Kidney (tissue), 14 donors: ENCODE results near the gene MAD1L1. TPM values are rescaled to one million over a fixed set of nuclear protein-coding genes. Genes with fewer than 3 reads are reported as not detected.

Experiments
- DNase-seq, 5 donors: peaks; one replicate each; pipeline ENCODE4 v3.0.0-alpha.2; 2013 to 2020
- FAIRE-seq: peaks from 2 replicates; lab custom pipeline; 2012; peaks lifted over from hg19 to GRCh38; lab: Jason Lieb, UNC
- H3K27ac ChIP-seq, 2 donors: one replicate each; pipeline ENCODE4 v1.7.0; 2013; ENCODE audit warnings: low read depth in 2 of 2, low read length in 2 of 2, inconsistent platforms in 1 of 2
- H3K27me3 ChIP-seq: one replicate; pipeline ENCODE4 v1.7.1; 2013; ENCODE audit warnings: low read length, inconsistent platforms; ENCODE audit not compliant: control insufficient read depth, insufficient read depth
- H3K36me3 ChIP-seq, 3 donors: one replicate each; pipeline versions ENCODE4 v1.7.0 to v1.7.1; 2013; ENCODE audit warnings: low read length in 3 of 3, control low read depth in 1 of 3, inconsistent platforms in 1 of 3; ENCODE audit not compliant: insufficient read depth in 3 of 3, control insufficient read depth in 2 of 3
- H3K4me1 ChIP-seq, 3 donors: one replicate each; pipeline versions ENCODE4 v1.7.0 to v1.7.1; 2013; ENCODE audit warnings: low read length in 3 of 3, inconsistent platforms in 1 of 3, low read depth in 1 of 3; ENCODE audit not compliant: control insufficient read depth in 2 of 3, insufficient read depth in 2 of 3
- H3K4me3 ChIP-seq, 3 donors: one replicate each; pipeline versions ENCODE4 v1.7.0 to v1.8.1; 2013; ENCODE audit warnings: low read length in 3 of 3, control low read depth in 1 of 3, inconsistent platforms in 1 of 3
- H3K9ac ChIP-seq, 3 donors: one replicate each; pipeline versions ENCODE4 v1.7.0 to v1.7.1; 2013; ENCODE audit warnings: low read length in 3 of 3, control low read depth in 1 of 3, inconsistent platforms in 1 of 3
- H3K9me3 ChIP-seq, 3 donors: one replicate each; pipeline versions ENCODE4 v1.7.0 to v1.7.1; 2013; ENCODE audit warnings: low read length in 3 of 3, control low read depth in 1 of 3, inconsistent platforms in 1 of 3; ENCODE audit not compliant: control insufficient read depth in 2 of 3, insufficient read depth in 1 of 3
- CTCF ChIP-seq: IDR thresholded peaks from 3 replicates; pipeline ENCODE4 v1.5.1; 2012; ENCODE audit warnings: mild to moderate bottlenecking, moderate library complexity, borderline replicate concordance; ENCODE audit not compliant: insufficient read depth; ENCODE audit errors: extremely low read depth
- intact Hi-C: fragments of 100-400 bp; cut with DNase I; formaldehyde crosslinking; loops from one replicate; pipeline ENCODE4 v1.11.1; 2022
- polyA plus RNA-seq: library from polyadenylated mRNA; stranded (reverse); fragments of 350-450 nt; fragmentation: Illumina TruSeq; extraction: RNeasy Lipid Tissue Mini Kit (QIAGEN cat#74804); gene quantifications from one replicate; pipeline ENCODE4 v1.2.3, GENCODE V29; 2014; ENCODE audit warnings: low read depth, low replicate concordance; ENCODE audit not compliant: insufficient read depth
- total RNA-seq: library from RNA; stranded (reverse); fragmentation: NEBNext Ultra II Directional; extraction: Animal tissue kit (Norgen Biotek cat#: 25700); gene quantifications from one replicate; pipeline ENCODE4 v1.2.1, GENCODE V29; 2021
- donor health status: control.
- donor health status: control.
- donor health status: control.
- donor health status: control.
- donor health status: control.
- donor health status: DM: yes; HTN: yes; CAD: no.
- donor health status: Normal renal cell carcinoma (clear cell type).

Gene MAD1L1
- total and polyA plus RNA-seq, 2 donors from 2014 or later = 33.2 to 45.2 TPM

GRCh38 chr7:1965579-1966294, 267.0 kb downstream of the MAD1L1 start:
- Histone ChIP-seq H3K4me1 (no peaks in the 10 kb centered on the region), H3K36me3 (no peaks in the 10 kb centered on the region), H3K27me3 (no peaks in the 10 kb centered on the region), H3K27ac (no peak overlapping the region), H3K4me3 (no peak overlapping the region), H3K9ac (no peak overlapping the region), H3K9me3 (no peaks in the 10 kb centered on the region)
- TF ChIP-seq CTCF = no peak
- no peak for FAIRE-seq
- intact Hi-C loops = no loop called here
- peak in 1 of 5 donors; percentile 58 for DNase-seq

DNA sequence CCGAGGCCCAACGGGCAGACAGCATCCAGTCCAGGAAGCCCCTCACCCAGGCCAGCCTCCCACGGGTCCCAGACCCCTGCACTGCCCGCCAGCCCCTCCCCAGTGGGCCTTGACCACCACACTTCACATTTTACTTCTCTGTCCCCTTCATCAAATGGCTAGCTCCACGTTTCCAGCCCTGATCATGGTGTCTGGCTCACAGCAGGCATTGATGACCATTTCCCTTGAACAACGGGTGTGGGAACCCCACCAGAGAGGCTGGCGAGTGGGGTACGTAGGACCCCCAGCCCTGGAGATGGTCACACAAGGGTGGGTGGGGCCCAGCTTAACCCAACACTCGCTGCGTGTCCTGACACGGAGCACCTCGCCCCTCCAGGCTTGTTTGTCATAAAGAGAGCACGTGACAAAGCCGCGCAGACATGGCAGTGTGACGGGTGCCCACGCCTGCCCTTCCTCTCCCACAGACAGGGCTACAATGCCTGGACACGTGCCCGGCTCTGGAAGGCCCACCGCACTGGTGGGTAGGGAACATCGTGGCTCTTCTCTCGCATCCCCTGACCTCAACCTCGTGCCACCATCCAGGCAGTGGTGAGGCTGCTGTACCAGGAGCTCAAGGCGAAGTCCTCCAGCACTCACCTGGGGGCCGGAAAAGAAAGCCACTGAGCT, 267.7 kb downstream of the MAD1L1 start:
- Histone ChIP-seq H3K4me1 (no peaks in the 10 kb centered on the region), H3K27ac (no peak overlapping the region), H3K36me3 (no peaks in the 10 kb centered on the region), H3K27me3 (no peaks in the 10 kb centered on the region), H3K9me3 (no peaks in the 10 kb centered on the region), H3K9ac (no peak overlapping the region), H3K4me3 (no peak overlapping the region)
- no peak for TF ChIP-seq CTCF
- DNase-seq (peak in 1 of 5 donors; percentile 59), FAIRE-seq (no peak)
- intact Hi-C loops = no loop called here

DNA sequence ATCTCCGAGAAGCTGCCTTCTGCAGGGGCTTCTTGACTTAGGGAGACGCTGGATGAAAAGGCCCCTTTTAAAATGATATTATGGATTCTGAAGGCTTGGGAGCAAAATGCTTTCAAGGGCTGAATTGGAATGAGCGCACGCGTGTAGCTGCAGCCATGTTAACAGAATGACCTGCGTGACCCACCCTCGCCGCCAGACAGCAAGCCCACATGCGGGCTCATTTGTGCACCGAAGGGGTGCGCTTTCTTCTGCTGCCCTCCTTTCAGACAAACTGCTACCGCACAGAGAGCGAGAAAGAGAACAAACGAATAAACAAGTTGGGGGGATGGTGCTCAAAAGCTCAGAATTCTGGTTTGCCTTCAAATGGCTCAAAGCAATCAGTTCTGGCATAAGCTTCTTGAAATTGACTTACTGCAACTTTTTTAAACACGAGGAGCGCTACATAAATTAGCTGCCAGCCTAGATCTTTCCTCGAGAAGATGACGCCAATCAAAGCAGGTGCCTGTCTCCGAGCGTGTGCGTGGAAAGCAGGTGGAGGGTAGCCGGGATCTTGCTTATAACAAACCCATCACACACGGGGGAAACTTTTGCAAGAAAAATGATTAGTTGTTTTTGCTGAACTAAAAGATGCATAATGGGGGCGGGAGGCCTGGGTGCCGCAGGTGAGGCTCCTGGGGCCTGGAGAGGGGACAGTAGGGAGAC, 268.4 kb downstream of the MAD1L1 start:
- no peak overlapping the region for H3K9ac ChIP-seq
- H3K4me1 ChIP-seq = no peaks in the 10 kb centered on the region
- no peak for TF ChIP-seq CTCF
- DNase-seq = no peak
- H3K27me3 ChIP-seq = no peaks in the 10 kb centered on the region
- H3K36me3 ChIP-seq = no peaks in the 10 kb centered on the region
- intact Hi-C loops = no loop called here
- no peak overlapping the region for H3K27ac ChIP-seq
- FAIRE-seq = no peak
- no peak overlapping the region for H3K4me3 ChIP-seq
- H3K9me3 ChIP-seq = no peaks in the 10 kb centered on the region
